HepG2 (cell line): ENCODE data around the gene MPZL3. TPM values are rescaled to one million over a fixed set of nuclear protein-coding genes. Genes with fewer than 3 reads are reported as not detected.

Experiments used
- ATAC-seq: fragments of 200-7000 bp; cut with Tn5 transposase; 3 replicates; pipeline ENCODE4 v1.9.1; 2020; ENCODE audit warnings: mild to moderate bottlenecking, moderate library complexity
- BruUV-seq: library from RNA; stranded (reverse); fragments of 400-500 nt; replicated peaks from 2 replicates; lab custom pipeline; 2021; lab: Mats Ljungman, UMichigan
- CTCF ChIA-PET: fragments of 300-600 bp; formaldehyde crosslinking; extraction: SDS; loops from one replicate; lab custom pipeline; 2021; ENCODE audit warnings: low total read pairs, inconsistent platforms, low intra/inter-chr PET ratio; lab: Yijun Ruan, JAX
- POLR2A ChIA-PET: fragments of 350-600 bp; sonication (Branson Sonifier 250); formaldehyde crosslinking; loops from one replicate; lab custom pipeline; 2020; ENCODE audit warnings: antibody characterized with exemption, inconsistent platforms; lab: Yijun Ruan, JAX
- DNase-seq: peaks from one replicate; pipeline ENCODE4 v3.0.0-alpha.2; 2015; ENCODE audit warnings: low spot score
- FAIRE-seq: peaks from 3 replicates; lab custom pipeline; 2011; peaks lifted over from hg19 to GRCh38; lab: Jason Lieb, UNC
- H2AFZ ChIP-seq: one replicate; pipeline ENCODE4 v1.6.1; 2011; ENCODE audit warnings: low read length, inconsistent platforms
- H3K27ac ChIP-seq: fragments of 300-600 bp; 3 replicates; pipeline ENCODE4 v1.8.0; 2011; ENCODE audit warnings: mixed run types, mild to moderate bottlenecking, mixed read lengths, low read length, inconsistent platforms; ENCODE audit not compliant: insufficient read depth; ENCODE audit errors: extremely low read length
- H3K27me3 ChIP-seq, 2 experiments: fragments of 200-600 bp in 1 of 2; 2 replicates in 1 of 2; 3 replicates in 1 of 2; pipeline versions ENCODE4 v1.6.0 to v1.8.0; 2011; ENCODE audit warnings: low read length in 2 of 2, mild to moderate bottlenecking in 2 of 2, moderate library complexity in 2 of 2, inconsistent platforms in 1 of 2; ENCODE audit not compliant: insufficient read depth in 2 of 2, control insufficient read depth in 1 of 2
- H3K36me3 ChIP-seq, 2 experiments: fragments of 200-600 bp in 1 of 2; replicated peaks in 1 of 2; 2 replicates in 1 of 2; 3 replicates in 1 of 2; pipeline versions ENCODE4 v1.5.1 to v1.8.0; 2011; ENCODE audit warnings: low read length in 2 of 2, inconsistent platforms in 1 of 2; ENCODE audit not compliant: insufficient read depth in 2 of 2, control insufficient read depth in 1 of 2
- H3K4me1 ChIP-seq: 2 replicates; pipeline ENCODE4 v1.5.1; 2012; ENCODE audit warnings: low read length, inconsistent platforms; ENCODE audit not compliant: insufficient read depth
- H3K4me2 ChIP-seq: 2 replicates; pipeline ENCODE4 v1.6.0; 2011; ENCODE audit warnings: low read depth, low read length, inconsistent platforms
- H3K4me3 ChIP-seq, 3 experiments: fragments of 200-600 bp in 1 of 3; sonication (generic), shearing (Covaris generic) in 1 of 3; replicated peaks in 1 of 3; 2 replicates each; pipeline ENCODE4 v1.5.1; 2011 to 2016; ENCODE audit warnings: low read length in 3 of 3, inconsistent platforms in 2 of 3, low read depth in 2 of 3, mild to moderate bottlenecking in 2 of 3, control low read depth in 1 of 3, mixed read lengths in 1 of 3; ENCODE audit not compliant: insufficient read depth in 1 of 3
- H3K79me2 ChIP-seq: one replicate; pipeline ENCODE4 v1.6.1; 2011; ENCODE audit warnings: low read length, inconsistent platforms; ENCODE audit not compliant: insufficient read depth
- H3K9ac ChIP-seq: 2 replicates; pipeline ENCODE4 v1.6.0; 2011; ENCODE audit warnings: mild to moderate bottlenecking, low read depth, low read length, inconsistent platforms; ENCODE audit not compliant: insufficient read depth
- H3K9me3 ChIP-seq: 2 replicates; pipeline ENCODE4 v1.5.1; 2012; ENCODE audit warnings: mild to moderate bottlenecking, low read length
- H4K20me1 ChIP-seq: 2 replicates; pipeline ENCODE4 v1.6.0; 2011; ENCODE audit warnings: inconsistent platforms, mild to moderate bottlenecking, low read length, moderate library complexity; ENCODE audit not compliant: insufficient read depth
- AHDC1 ChIP-seq: sonication (generic); formaldehyde crosslinking; IDR thresholded peaks from 2 replicates; pipeline ENCODE4 v1.5.1; 2020; ENCODE audit warnings: mild to moderate bottlenecking, missing genetic modification reagents, borderline replicate concordance
- ATF4 ChIP-seq, 2 experiments: fragments of 450-650 bp in 1 of 2; sonication (generic) in 1 of 2; formaldehyde crosslinking; IDR thresholded peaks; 2 replicates each; pipeline versions ENCODE4 v1.5.0 to v1.8.0; 2020 to 2022; ENCODE audit warnings: mild to moderate bottlenecking in 1 of 2, missing genetic modification reagents in 1 of 2
- DNMT3B ChIP-seq: conservative IDR thresholded peaks from 2 replicates; pipeline ENCODE4 v1.6.1; 2016; ENCODE audit warnings: missing biosample characterization, control low read depth
- ETS1 ChIP-seq: sonication (generic); formaldehyde crosslinking; IDR thresholded peaks from 2 replicates; pipeline ENCODE4 v1.4.0; 2020; ENCODE audit warnings: missing genetic modification reagents
- HDAC6 ChIP-seq: fragments of 200-600 bp; sonication (generic); IDR thresholded peaks from 2 replicates; pipeline ENCODE4 v1.7.0; 2017; ENCODE audit warnings: mild to moderate bottlenecking, antibody characterized with exemption, low read length, low read depth
- HNRNPL ChIP-seq: fragments of 200-400 bp; formaldehyde crosslinking; IDR thresholded peaks from 2 replicates; pipeline ENCODE4 v1.6.1; 2017; ENCODE audit warnings: mild to moderate bottlenecking, low read depth, low read length
- MTA1 ChIP-seq: sonication (generic); formaldehyde crosslinking; IDR thresholded peaks from 2 replicates; pipeline ENCODE4 v1.4.0; 2020; ENCODE audit warnings: missing genetic modification reagents, mild to moderate bottlenecking, borderline replicate concordance
- NCOA1 ChIP-seq: sonication (generic); formaldehyde crosslinking; IDR thresholded peaks from 2 replicates; pipeline ENCODE4 v1.9.0; 2021; ENCODE audit warnings: missing genetic modification reagents
- NFAT5 ChIP-seq: sonication (generic); formaldehyde crosslinking; IDR thresholded peaks from 2 replicates; pipeline ENCODE4 v1.4.0; 2020; ENCODE audit warnings: missing genetic modification reagents
- PRPF4 ChIP-seq: fragments of 200-400 bp; formaldehyde crosslinking; IDR thresholded peaks from 2 replicates; pipeline ENCODE4 v1.6.1; 2016; ENCODE audit warnings: low read length, low read depth; ENCODE audit not compliant: poor library complexity, severe bottlenecking
- XBP1 ChIP-seq: sonication (generic); formaldehyde crosslinking; IDR thresholded peaks from 2 replicates; pipeline ENCODE4 v1.5.0; 2020; ENCODE audit warnings: missing genetic modification reagents
- WGBS: methylation state at CpG from one replicate; pipeline ENCODE4 v1.1.6; 2017; ENCODE audit warnings: low lambda C conversion rate; 5-methylcytosine and 5-hydroxymethylcytosine counted together
- in situ Hi-C: cut with HindIII; loops from 2 replicates; pipeline ENCODE4 v1.10.0; 2017; ENCODE audit warnings: low pct_unique_long_range_greater_than_20kb; ENCODE audit not compliant: extremely low pct_ligation_motif_present
- intact Hi-C: fragments of 100-400 bp; cut with micrococcal nuclease; formaldehyde crosslinking; loops from one replicate; pipeline ENCODE4 v1.10.0; 2022; ENCODE audit not compliant: unreplicated experiment
- polyA plus RNA-seq, 8 experiments: library from polyadenylated mRNA; depleted of rRNA in 3 of 8; stranded (reverse) in 7 of 8; unstranded in 1 of 8; fragments of >200 nt; fragmentation: Illumina TruSeq in 4 of 8; extraction: Trizol in 4 of 8; gene quantifications; 2 replicates each; pipeline versions ENCODE4 v1.2.1 to v1.2.3, GENCODE V29; 2011 to 2016; ENCODE audit warnings: low read depth in 4 of 8, missing spikeins in 1 of 8, mixed read lengths in 1 of 8; ENCODE audit not compliant: insufficient read depth in 1 of 8
- total RNA-seq, 5 experiments: library from RNA; depleted of rRNA; stranded (reverse); fragments of >200 nt; fragmentation: Illumina TruSeq; extraction: Trizol; gene quantifications; 2 replicates each; pipeline ENCODE4 v1.2.3, GENCODE V29; 2016; ENCODE audit warnings: low read depth in 1 of 5

Gene MPZL3
- total and polyA plus RNA-seq, 2 of the 13 experiments (the other 11 are each of a cell fraction or from before 2014, with no cell fraction given) = 5.3 to 9.3 TPM

- peaks cover 25% of the 10 kb centered on the region for H3K4me1 ChIP-seq
- intact Hi-C loops (no loop called here), in situ Hi-C loops (no loop called here)
- no peak overlapping the region for H3K27ac ChIP-seq
- DNase-seq (no peak), FAIRE-seq (no peak), ATAC-seq (no peak)
- POLR2A ChIA-PET = no interaction called here
- no peak overlapping the region for H2AFZ ChIP-seq
- no peaks in the 10 kb centered on the region for H4K20me1 ChIP-seq
- H3K4me3 ChIP-seq = no peak overlapping the region
- TF ChIP-seq HDAC6 (no peak), XBP1 (CRISPR knock-in tag) (no peak), NCOA1 (CRISPR knock-in tag) (no peak), HNRNPL (no peak), NFAT5 (CRISPR knock-in tag) (no peak), ATF4 (CRISPR knock-in tag; IDR thresholded peaks at IDR 0.05) (no peak), AHDC1 (CRISPR knock-in tag) (no peak), DNMT3B (CRISPR knock-in tag) (no peak), PRPF4 (no peak), ETS1 (no peak), MTA1 (CRISPR knock-in tag) (no peak)
- CTCF ChIA-PET = no interaction called here
- BruUV-seq = no TSS peak
- peaks cover 0 to 26% of the 10 kb centered on the region in 2 experiments for H3K36me3 ChIP-seq
- no peaks in the 10 kb centered on the region for H3K27me3 ChIP-seq
- no peaks in the 10 kb centered on the region for H3K9me3 ChIP-seq
- WGBS = 90% methylated on average over 5 of the region's 5 CpGs
- H3K79me2 ChIP-seq = no peaks in the 10 kb centered on the region
- H3K4me2 ChIP-seq = no peak overlapping the region
- no peak overlapping the region for H3K9ac ChIP-seq
Measured at GRCh38 chr11:118233377-118233776, 18.8 kb downstream of the MPZL3 start.
